ENCODE results near the gene FOXRED2.

DNA sequence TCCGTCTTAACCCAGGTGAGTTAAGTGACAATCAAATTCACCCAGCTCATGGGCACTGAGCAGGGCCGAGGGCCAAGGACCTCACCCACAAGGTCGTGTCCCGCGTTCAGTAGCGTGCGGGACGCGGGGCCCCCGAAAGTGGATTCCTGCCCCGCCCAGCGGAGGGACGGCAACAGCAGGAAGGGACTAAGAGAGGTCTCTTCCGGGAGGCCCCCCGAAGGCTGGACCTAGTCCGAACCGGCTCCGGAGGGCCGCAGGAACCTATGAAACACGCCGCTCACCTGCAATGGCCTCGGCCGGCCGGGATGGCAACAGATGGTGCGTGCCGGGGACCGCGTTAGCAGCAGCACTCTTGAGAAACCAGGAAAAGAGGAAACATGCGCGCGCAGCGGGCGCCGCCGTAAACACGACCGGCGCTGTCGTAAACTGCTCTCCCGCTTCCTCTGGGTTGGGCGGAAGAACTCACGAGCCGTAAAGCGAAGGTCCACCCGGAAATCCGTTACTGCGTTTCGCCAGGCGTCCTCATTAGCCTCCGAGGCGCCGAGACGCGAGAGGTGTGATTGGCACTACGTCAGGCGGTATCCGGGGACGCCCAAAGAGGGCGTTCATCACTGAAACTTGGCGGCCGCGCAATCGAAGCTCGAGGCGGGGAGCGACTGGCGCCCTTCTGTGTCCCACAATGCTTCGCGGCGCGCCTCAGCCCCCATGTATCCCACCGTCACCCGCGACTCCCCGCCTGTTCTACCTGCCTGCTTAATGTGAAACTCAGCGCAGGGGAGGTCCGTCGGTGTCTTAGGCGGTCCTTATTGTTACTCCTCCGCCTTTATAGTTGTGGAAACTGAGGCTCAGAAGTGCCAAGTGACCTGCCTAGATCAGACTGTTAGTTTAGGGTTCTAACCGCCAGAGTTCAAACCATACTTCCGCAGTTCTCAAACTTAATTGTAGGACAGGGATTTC lies 22.2 kb upstream of the FOXRED2 start, which contains the start of gene EIF3D:
- TF ChIP-seq, protein P1, sequence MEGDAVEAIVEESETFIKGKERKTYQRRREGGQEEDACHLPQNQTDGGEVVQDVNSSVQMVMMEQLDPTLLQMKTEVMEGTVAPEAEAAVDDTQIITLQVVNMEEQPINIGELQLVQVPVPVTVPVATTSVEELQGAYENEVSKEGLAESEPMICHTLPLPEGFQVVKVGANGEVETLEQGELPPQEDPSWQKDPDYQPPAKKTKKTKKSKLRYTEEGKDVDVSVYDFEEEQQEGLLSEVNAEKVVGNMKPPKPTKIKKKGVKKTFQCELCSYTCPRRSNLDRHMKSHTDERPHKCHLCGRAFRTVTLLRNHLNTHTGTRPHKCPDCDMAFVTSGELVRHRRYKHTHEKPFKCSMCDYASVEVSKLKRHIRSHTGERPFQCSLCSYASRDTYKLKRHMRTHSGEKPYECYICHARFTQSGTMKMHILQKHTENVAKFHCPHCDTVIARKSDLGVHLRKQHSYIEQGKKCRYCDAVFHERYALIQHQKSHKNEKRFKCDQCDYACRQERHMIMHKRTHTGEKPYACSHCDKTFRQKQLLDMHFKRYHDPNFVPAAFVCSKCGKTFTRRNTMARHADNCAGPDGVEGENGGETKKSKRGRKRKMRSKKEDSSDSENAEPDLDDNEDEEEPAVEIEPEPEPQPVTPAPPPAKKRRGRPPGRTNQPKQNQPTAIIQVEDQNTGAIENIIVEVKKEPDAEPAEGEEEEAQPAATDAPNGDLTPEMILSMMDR (IDR thresholded peaks at IDR 0.05), result no peak
- peak in 1 of 2 donors; percentile 42 for TF ChIP-seq POLR2A (IDR thresholded peaks at IDR 0.05)
